Kidney (tissue), 14 donors: ENCODE measurements around the gene TMA7B. TPM values are rescaled to one million over a fixed set of nuclear protein-coding genes. Genes with fewer than 3 reads are reported as not detected.

Source experiments
- DNase-seq, 5 donors: peaks; one replicate each; pipeline ENCODE4 v3.0.0-alpha.2; 2013 to 2020
- FAIRE-seq: peaks from 2 replicates; lab custom pipeline; 2012; peaks lifted over from hg19 to GRCh38; lab: Jason Lieb, UNC
- H3K27ac ChIP-seq, 2 donors: one replicate each; pipeline ENCODE4 v1.7.0; 2013; ENCODE audit warnings: low read depth in 2 of 2, low read length in 2 of 2, inconsistent platforms in 1 of 2
- H3K27me3 ChIP-seq: one replicate; pipeline ENCODE4 v1.7.1; 2013; ENCODE audit warnings: low read length, inconsistent platforms; ENCODE audit not compliant: control insufficient read depth, insufficient read depth
- H3K36me3 ChIP-seq, 3 donors: one replicate each; pipeline versions ENCODE4 v1.7.0 to v1.7.1; 2013; ENCODE audit warnings: low read length in 3 of 3, control low read depth in 1 of 3, inconsistent platforms in 1 of 3; ENCODE audit not compliant: insufficient read depth in 3 of 3, control insufficient read depth in 2 of 3
- H3K4me1 ChIP-seq, 3 donors: one replicate each; pipeline versions ENCODE4 v1.7.0 to v1.7.1; 2013; ENCODE audit warnings: low read length in 3 of 3, inconsistent platforms in 1 of 3, low read depth in 1 of 3; ENCODE audit not compliant: control insufficient read depth in 2 of 3, insufficient read depth in 2 of 3
- H3K4me3 ChIP-seq, 3 donors: one replicate each; pipeline versions ENCODE4 v1.7.0 to v1.8.1; 2013; ENCODE audit warnings: low read length in 3 of 3, control low read depth in 1 of 3, inconsistent platforms in 1 of 3
- H3K9ac ChIP-seq, 3 donors: one replicate each; pipeline versions ENCODE4 v1.7.0 to v1.7.1; 2013; ENCODE audit warnings: low read length in 3 of 3, control low read depth in 1 of 3, inconsistent platforms in 1 of 3
- H3K9me3 ChIP-seq, 3 donors: one replicate each; pipeline versions ENCODE4 v1.7.0 to v1.7.1; 2013; ENCODE audit warnings: low read length in 3 of 3, control low read depth in 1 of 3, inconsistent platforms in 1 of 3; ENCODE audit not compliant: control insufficient read depth in 2 of 3, insufficient read depth in 1 of 3
- CTCF ChIP-seq: IDR thresholded peaks from 3 replicates; pipeline ENCODE4 v1.5.1; 2012; ENCODE audit warnings: mild to moderate bottlenecking, moderate library complexity, borderline replicate concordance; ENCODE audit not compliant: insufficient read depth; ENCODE audit errors: extremely low read depth
- intact Hi-C: fragments of 100-400 bp; cut with DNase I; formaldehyde crosslinking; loops from one replicate; pipeline ENCODE4 v1.11.1; 2022
- polyA plus RNA-seq: library from polyadenylated mRNA; stranded (reverse); fragments of 350-450 nt; fragmentation: Illumina TruSeq; extraction: RNeasy Lipid Tissue Mini Kit (QIAGEN cat#74804); gene quantifications from one replicate; pipeline ENCODE4 v1.2.3, GENCODE V29; 2014; ENCODE audit warnings: low read depth, low replicate concordance; ENCODE audit not compliant: insufficient read depth
- total RNA-seq: library from RNA; stranded (reverse); fragmentation: NEBNext Ultra II Directional; extraction: Animal tissue kit (Norgen Biotek cat#: 25700); gene quantifications from one replicate; pipeline ENCODE4 v1.2.1, GENCODE V29; 2021
- donor health status: control.
- donor health status: control.
- donor health status: control.
- donor health status: control.
- donor health status: control.
- donor health status: DM: yes; HTN: yes; CAD: no.
- donor health status: Normal renal cell carcinoma (clear cell type).

TMA7B gene
- total and polyA plus RNA-seq, 2 donors from 2014 or later, result 0.63 TPM; not detected in 1

GRCh38 chr22:39983346-39983745, 23.1 kb downstream of the TMA7B start:
- no peak for DNase-seq
- FAIRE-seq, result no peak
- Histone ChIP-seq H3K36me3 (no peaks in the 10 kb centered on the region), H3K4me3 (no peak overlapping the region), H3K27me3 (no peaks in the 10 kb centered on the region), H3K9ac (no peak overlapping the region), H3K4me1 (peaks cover 0 to 2% (median 0%) of the 10 kb centered on the region in 3 donors), H3K9me3 (no peaks in the 10 kb centered on the region), H3K27ac (no peak overlapping the region)
- TF ChIP-seq CTCF, result no peak
- intact Hi-C loops, result no loop called here

GRCh38 chr22:39984006-39984405, 23.8 kb downstream of the TMA7B start:
- Histone ChIP-seq H3K36me3 (no peaks in the 10 kb centered on the region), H3K4me3 (no peak overlapping the region), H3K9me3 (no peaks in the 10 kb centered on the region), H3K9ac (no peak overlapping the region), H3K27me3 (no peaks in the 10 kb centered on the region), H3K4me1 (peaks cover 0 to 2% (median 0%) of the 10 kb centered on the region in 3 donors), H3K27ac (no peak overlapping the region)
- intact Hi-C loops, result no loop called here
- TF ChIP-seq CTCF, result no peak
- DNase-seq (no peak), FAIRE-seq (no peak)

GRCh38 chr22:39984746-39985145, 24.5 kb downstream of the TMA7B start:
- intact Hi-C loops, result no loop called here
- no peak for DNase-seq
- no peak overlapping the region for H3K27ac ChIP-seq

More at GRCh38 chr22:39984746-39985145, 24.5 kb downstream of the TMA7B start:
- Histone ChIP-seq H3K27me3 (no peaks in the 10 kb centered on the region), H3K36me3 (no peaks in the 10 kb centered on the region), H3K9ac (no peak overlapping the region), H3K4me1 (peaks cover 0 to 2% (median 0%) of the 10 kb centered on the region in 3 donors), H3K4me3 (no peak overlapping the region), H3K9me3 (no peaks in the 10 kb centered on the region)
- TF ChIP-seq CTCF, result no peak
- no peak for FAIRE-seq
